A673 (cell line): ENCODE results near the gene GPBP1. TPM values are rescaled to one million over a fixed set of nuclear protein-coding genes. Genes with fewer than 3 reads are reported as not detected.

ENCODE experiments used
- BruUV-seq: library from RNA; stranded (reverse); fragments of 400-500 nt; replicated peaks from 2 replicates; lab custom pipeline; 2021; lab: Mats Ljungman, UMichigan
- CTCF ChIA-PET: fragments of 300-600 bp; sonication (Branson Sonifier 250); formaldehyde crosslinking; loops from one replicate; lab custom pipeline; 2022; ENCODE audit warnings: antibody characterized with exemption; lab: Charles Lee
- POLR2A ChIA-PET: fragments of 300-600 bp; sonication (Branson Sonifier 250); formaldehyde crosslinking; loops from one replicate; lab custom pipeline; 2022; ENCODE audit warnings: antibody characterized with exemption; ENCODE audit not compliant: low non-redundant PET; lab: Charles Lee
- DNase-seq: peaks from one replicate; pipeline ENCODE4 v3.0.0-alpha.2; 2015; ENCODE audit warnings: low spot score
- H3K27ac ChIP-seq: fragments of 200-600 bp; sonication (generic); 2 replicates; pipeline ENCODE4 v1.5.1; 2016; ENCODE audit warnings: mixed run types, low read depth, mild to moderate bottlenecking, mixed read lengths, antibody characterized with exemption, low read length; ENCODE audit not compliant: poor library complexity, severe bottlenecking
- H3K27me3 ChIP-seq: fragments of 200-600 bp; sonication (generic); replicated peaks from 2 replicates; pipeline ENCODE4 v1.6.1; 2017; ENCODE audit warnings: mixed run types, low read depth, mild to moderate bottlenecking, mixed read lengths, antibody characterized with exemption, low read length; ENCODE audit not compliant: insufficient read depth, poor library complexity
- H3K36me3 ChIP-seq: fragments of 200-600 bp; sonication (generic); 2 replicates; pipeline ENCODE4 v1.6.1; 2016; ENCODE audit warnings: mixed run types, mild to moderate bottlenecking, mixed read lengths, antibody characterized with exemption, low read length; ENCODE audit not compliant: insufficient read depth, poor library complexity, severe bottlenecking
- H3K4me1 ChIP-seq: fragments of 200-600 bp; sonication (generic); 2 replicates; pipeline ENCODE4 v1.6.1; 2017; ENCODE audit warnings: mixed run types, mild to moderate bottlenecking, mixed read lengths, antibody characterized with exemption, low read length; ENCODE audit not compliant: insufficient read depth, poor library complexity, severe bottlenecking
- H3K4me3 ChIP-seq: fragments of 200-600 bp; sonication (generic); 2 replicates; pipeline ENCODE4 v1.5.1; 2016; ENCODE audit warnings: low read depth, mixed run types, mild to moderate bottlenecking, mixed read lengths, low read length; ENCODE audit not compliant: poor library complexity, severe bottlenecking
- H3K9me3 ChIP-seq: fragments of 200-600 bp; sonication (generic); 2 replicates; pipeline ENCODE4 v1.6.1; 2016; ENCODE audit warnings: mixed run types, low read depth, mild to moderate bottlenecking, mixed read lengths, antibody characterized with exemption, low read length; ENCODE audit not compliant: poor library complexity, severe bottlenecking
- CTCF ChIP-seq: fragments of 300-800, 200-600 bp; sonication (generic); conservative IDR thresholded peaks from 2 replicates; pipeline ENCODE4 v1.5.1; 2017; ENCODE audit warnings: low read depth, mild to moderate bottlenecking, antibody characterized with exemption, low read length, moderate library complexity, mixed read lengths
- EZH2 ChIP-seq: fragments of 200-600 bp; sonication (generic); IDR thresholded peaks from 2 replicates; pipeline ENCODE4 v1.6.1; 2017; ENCODE audit warnings: borderline replicate concordance, low read depth, mild to moderate bottlenecking, mixed read lengths, antibody characterized with exemption, low read length; ENCODE audit not compliant: poor library complexity, severe bottlenecking
- intact Hi-C: fragments of 100-400 bp; cut with micrococcal nuclease; formaldehyde crosslinking; loops from one replicate; pipeline ENCODE4 v1.10.0; 2022; ENCODE audit not compliant: unreplicated experiment
- total RNA-seq: library from RNA; stranded (reverse); gene quantifications from 2 replicates; pipeline ENCODE4 v1.2.3, GENCODE V29; 2021

Gene GPBP1
- total RNA-seq, 1 experiment from 2014 or later: 85.5 TPM

- intact Hi-C loops: loop anchor here (2.0 to 5.0 kb wide), 4 partner anchors 197 to 1552 kb away; no protein-coding TSS in a partner anchor
- TF ChIP-seq CTCF: no peak
- no peak for TF ChIP-seq EZH2
- H3K36me3 ChIP-seq: no peaks in the 10 kb centered on the region
- no peaks in the 10 kb centered on the region for H3K9me3 ChIP-seq
- H3K4me1 ChIP-seq: peaks cover 6% of the 10 kb centered on the region
- POLR2A ChIA-PET: no interaction called here
- DNase-seq: no peak
- no TSS peak for BruUV-seq
- CTCF ChIA-PET: no interaction called here
- no peak overlapping the region for H3K27ac ChIP-seq
- H3K27me3 ChIP-seq: no peaks in the 10 kb centered on the region
- no peak overlapping the region for H3K4me3 ChIP-seq
Observed at GRCh38 chr5:57299986-57300385, 126.1 kb downstream of the GPBP1 start.

- ChIA-PET POLR2A (no interaction called here), CTCF (no interaction called here)
- peak; percentile 46 for DNase-seq
- BruUV-seq: no TSS peak
- H3K36me3 ChIP-seq: no peaks in the 10 kb centered on the region
- peaks cover 6% of the 10 kb centered on the region for H3K4me1 ChIP-seq
- no peaks in the 10 kb centered on the region for H3K27me3 ChIP-seq
- no peaks in the 10 kb centered on the region for H3K9me3 ChIP-seq
- no peak overlapping the region for H3K27ac ChIP-seq
- intact Hi-C loops: loop anchor here (5.0 kb wide), 1 partner anchor 195 kb away; no protein-coding TSS in a partner anchor
- TF ChIP-seq CTCF (0 out of 2 replicates have a peak, but pooled peaks have one; percentile 18), EZH2 (no peak)
- H3K4me3 ChIP-seq: no peak overlapping the region
Observed at GRCh38 chr5:57302164-57302563, 128.3 kb downstream of the GPBP1 start.

- BruUV-seq: no TSS peak
- POLR2A ChIA-PET: no interaction called here
- no peak overlapping the region for H3K27ac ChIP-seq
Observed at GRCh38 chr5:57302643-57303042, 128.8 kb downstream of the GPBP1 start.

More at GRCh38 chr5:57302643-57303042, 128.8 kb downstream of the GPBP1 start:
- no peaks in the 10 kb centered on the region for H3K9me3 ChIP-seq
- H3K4me3 ChIP-seq: no peak overlapping the region
- CTCF ChIA-PET: no interaction called here
- DNase-seq: no peak
- no peaks in the 10 kb centered on the region for H3K36me3 ChIP-seq
- H3K27me3 ChIP-seq: no peaks in the 10 kb centered on the region
- peaks cover 6% of the 10 kb centered on the region for H3K4me1 ChIP-seq
- intact Hi-C loops: loop anchor here (5.0 kb wide), 1 partner anchor 195 kb away; no protein-coding TSS in a partner anchor
- TF ChIP-seq EZH2 (no peak), CTCF (no peak)
